Uterus (tissue), 4 donors: ENCODE measurements around the gene PIP5K1C. TPM values are rescaled to one million over a fixed set of nuclear protein-coding genes. Genes with fewer than 3 reads are reported as not detected.
"Not testable (repeated sequence)": the region's sequence is repeated elsewhere in the genome, so short reads cannot be mapped to it uniquely, and the experiment has no call there.

Source experiments
- DNase-seq, 2 donors: peaks; one replicate each; pipeline ENCODE4 v3.0.0-alpha.2; 2019 to 2020
- H3K27ac ChIP-seq, 2 donors: fragments of 200-600 bp; sonication (generic); 1 replicate in 1 of 2; 2 replicates in 1 of 2; pipeline ENCODE4 v1.5.1; 2016 to 2018
- H3K27me3 ChIP-seq, 2 donors: fragments of 200-600 bp; sonication (generic); one replicate each; pipeline ENCODE4 v1.5.1; 2018 to 2019; ENCODE audit warnings: control low read depth in 1 of 2
- H3K36me3 ChIP-seq, 2 donors: fragments of 200-600 bp; sonication (generic); one replicate each; pipeline ENCODE4 v1.5.1; 2019; ENCODE audit warnings: control low read depth in 1 of 2
- H3K4me1 ChIP-seq, 2 donors: fragments of 200-600 bp; sonication (generic); one replicate each; pipeline ENCODE4 v1.5.1; 2018 to 2019; ENCODE audit warnings: control low read depth in 1 of 2
- H3K4me3 ChIP-seq, 2 donors: fragments of 200-600 bp; sonication (generic); 1 replicate in 1 of 2; 2 replicates in 1 of 2; pipeline ENCODE4 v1.5.1; 2018 to 2019; ENCODE audit warnings: mild to moderate bottlenecking in 1 of 2
- H3K9me3 ChIP-seq, 2 donors: fragments of 200-600 bp; sonication (generic); one replicate each; pipeline ENCODE4 v1.5.1; 2019; ENCODE audit warnings: control low read depth in 1 of 2
- POLR2A ChIP-seq, 2 donors: fragments of 450-650 bp; IDR thresholded peaks; one replicate each; pipeline ENCODE4 v1.6.1; 2016; ENCODE audit warnings: antibody characterized with exemption in 2 of 2, mild to moderate bottlenecking in 1 of 2, moderate library complexity in 1 of 2
- intact Hi-C: fragments of 100-400 bp; cut with DNase I; formaldehyde crosslinking; loops from one replicate; pipeline ENCODE4 v1.15.1; 2023; ENCODE audit warnings: low total_unique reads
- total RNA-seq, 4 donors: library from RNA; depleted of rRNA in 3 of 4; stranded (reverse); fragments of >200 nt in 3 of 4; gene quantifications; one replicate each; pipeline versions ENCODE4 v1.1.0 to v1.2.4, GENCODE V29; 2014 to 2023
- TF ChIP-seq, protein P1 (sequence below), 4 experiments: fragments of 200-600 bp in 2 of 4; fragments of 450-650 bp in 2 of 4; sonication (generic) in 2 of 4; IDR thresholded peaks; one replicate each; pipeline ENCODE4 v1.5.1; 2016 to 2019; ENCODE audit warnings: antibody characterized with exemption in 4 of 4, mild to moderate bottlenecking in 2 of 4, moderate library complexity in 1 of 4
- donor health status: DM: yes; HTN: yes; CAD: no.

Gene PIP5K1C
- total RNA-seq, 4 donors from 2014 or later = 6.2 to 77.5 (median 33.2) TPM

DNA sequence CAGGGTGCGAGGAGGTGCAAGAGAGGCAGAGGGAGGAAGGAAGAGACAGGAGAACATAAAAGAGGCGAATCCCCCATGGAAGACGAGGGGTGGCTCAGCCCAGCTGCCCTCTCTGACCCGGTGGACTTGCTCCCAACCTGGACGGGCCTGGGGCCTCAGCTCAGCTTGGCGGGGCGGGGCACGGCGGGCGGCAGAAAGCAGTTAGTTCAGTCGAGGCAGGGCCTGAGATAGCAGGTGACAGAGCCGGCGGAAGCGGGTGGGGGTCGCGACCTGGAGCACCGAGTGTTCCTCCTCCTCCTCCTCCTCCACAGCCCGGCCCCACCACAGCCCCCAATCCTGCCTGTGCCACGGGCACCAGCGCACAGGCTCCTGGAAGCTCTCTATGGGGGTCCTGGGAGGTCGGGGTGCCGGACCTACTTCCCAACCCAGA, 66.7 kb downstream of the PIP5K1C start:
- intact Hi-C loops = no loop called here
- DNase-seq = no peak
- H3K4me1 ChIP-seq = no peaks in the 10 kb centered on the region
- no peaks in the 10 kb centered on the region for H3K27me3 ChIP-seq
- no peak overlapping the region for H3K27ac ChIP-seq
- H3K36me3 ChIP-seq = no peaks in the 10 kb centered on the region
- no peaks in the 10 kb centered on the region for H3K9me3 ChIP-seq
- no peak overlapping the region for H3K4me3 ChIP-seq
- no peak for TF ChIP-seq POLR2A (IDR thresholded peaks at IDR 0.05)
- TF ChIP-seq, protein P1, sequence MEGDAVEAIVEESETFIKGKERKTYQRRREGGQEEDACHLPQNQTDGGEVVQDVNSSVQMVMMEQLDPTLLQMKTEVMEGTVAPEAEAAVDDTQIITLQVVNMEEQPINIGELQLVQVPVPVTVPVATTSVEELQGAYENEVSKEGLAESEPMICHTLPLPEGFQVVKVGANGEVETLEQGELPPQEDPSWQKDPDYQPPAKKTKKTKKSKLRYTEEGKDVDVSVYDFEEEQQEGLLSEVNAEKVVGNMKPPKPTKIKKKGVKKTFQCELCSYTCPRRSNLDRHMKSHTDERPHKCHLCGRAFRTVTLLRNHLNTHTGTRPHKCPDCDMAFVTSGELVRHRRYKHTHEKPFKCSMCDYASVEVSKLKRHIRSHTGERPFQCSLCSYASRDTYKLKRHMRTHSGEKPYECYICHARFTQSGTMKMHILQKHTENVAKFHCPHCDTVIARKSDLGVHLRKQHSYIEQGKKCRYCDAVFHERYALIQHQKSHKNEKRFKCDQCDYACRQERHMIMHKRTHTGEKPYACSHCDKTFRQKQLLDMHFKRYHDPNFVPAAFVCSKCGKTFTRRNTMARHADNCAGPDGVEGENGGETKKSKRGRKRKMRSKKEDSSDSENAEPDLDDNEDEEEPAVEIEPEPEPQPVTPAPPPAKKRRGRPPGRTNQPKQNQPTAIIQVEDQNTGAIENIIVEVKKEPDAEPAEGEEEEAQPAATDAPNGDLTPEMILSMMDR (IDR thresholded peaks at IDR 0.05) = no peak

DNA sequence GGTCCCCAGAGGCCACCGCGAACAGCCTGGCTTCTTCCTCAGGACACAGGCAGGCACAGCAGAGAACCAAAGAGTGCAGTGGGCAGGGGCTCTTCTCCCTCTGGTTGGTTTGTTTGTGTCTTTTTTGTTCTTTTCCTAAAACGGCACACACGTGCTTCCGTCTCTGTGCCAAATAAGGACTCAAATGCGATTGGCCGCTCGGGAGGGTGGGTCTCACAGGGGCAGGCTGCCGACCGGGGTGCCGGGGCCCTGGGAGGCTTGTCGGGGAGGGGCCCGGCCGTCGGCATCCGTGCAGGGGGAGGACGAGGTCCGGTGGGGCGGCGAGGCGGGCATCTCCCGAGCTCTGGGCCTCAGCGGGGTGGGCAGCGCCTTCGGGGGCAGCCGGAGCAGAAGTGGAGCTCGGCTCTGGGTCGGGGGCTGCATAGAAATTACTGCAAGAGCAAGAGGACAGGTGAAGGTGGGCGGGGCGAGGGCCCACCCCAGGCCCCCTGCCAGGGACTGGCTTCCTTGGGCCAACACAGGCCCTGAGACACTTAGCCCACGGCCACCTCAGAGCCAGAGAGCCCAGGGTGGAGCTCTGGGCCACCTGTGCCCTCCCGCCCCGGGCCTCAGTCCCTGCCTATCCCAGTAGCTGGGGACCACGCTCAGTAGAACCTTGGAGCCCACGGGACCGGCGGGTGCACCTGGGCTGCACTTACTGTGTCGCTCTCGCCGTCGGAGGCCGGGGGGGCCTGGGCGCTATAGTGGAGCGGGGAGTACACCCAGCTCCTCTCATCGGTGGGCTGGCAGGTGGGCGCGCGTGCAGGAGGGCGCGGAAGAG, 67.3 kb downstream of the PIP5K1C start:
- intact Hi-C loops = no loop called here
- Histone ChIP-seq H3K27ac (no peak overlapping the region), H3K27me3 (no peaks in the 10 kb centered on the region), H3K4me3 (no peak overlapping the region), H3K4me1 (no peaks in the 10 kb centered on the region), H3K36me3 (no peaks in the 10 kb centered on the region), H3K9me3 (no peaks in the 10 kb centered on the region)
- DNase-seq = no peak
- TF ChIP-seq POLR2A (IDR thresholded peaks at IDR 0.05) = no peak
- TF ChIP-seq, protein P1 (IDR thresholded peaks at IDR 0.05) = no peak

DNA sequence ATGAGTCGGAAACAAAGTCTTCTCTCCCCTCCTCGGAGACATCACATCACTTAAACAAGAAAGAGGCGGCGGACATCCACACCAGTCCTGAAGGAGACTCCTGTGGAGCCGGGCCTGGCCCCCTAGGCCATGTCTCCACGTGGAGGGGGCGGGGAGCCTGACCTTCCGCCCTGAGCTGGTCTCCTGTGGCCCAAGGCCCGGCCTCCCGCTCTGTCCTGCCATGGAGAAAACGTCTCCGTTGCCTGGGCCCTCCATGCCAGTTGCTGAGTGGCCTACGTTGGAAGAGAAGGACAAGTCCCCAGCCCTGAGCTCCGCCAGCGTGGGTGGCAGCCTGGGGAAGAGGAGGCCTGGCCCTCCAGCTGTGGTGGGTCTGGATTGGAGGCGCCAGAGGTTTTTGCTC, 68.2 kb downstream of the PIP5K1C start:
- intact Hi-C loops = no loop called here
- TF ChIP-seq POLR2A (IDR thresholded peaks at IDR 0.05) = no peak
- TF ChIP-seq, protein P1 (IDR thresholded peaks at IDR 0.05) = no peak
- Histone ChIP-seq H3K9me3 (no peaks in the 10 kb centered on the region), H3K4me1 (no peaks in the 10 kb centered on the region), H3K27ac (no peak overlapping the region), H3K4me3 (no peak overlapping the region), H3K27me3 (no peaks in the 10 kb centered on the region), H3K36me3 (no peaks in the 10 kb centered on the region)
- no peak for DNase-seq

DNA sequence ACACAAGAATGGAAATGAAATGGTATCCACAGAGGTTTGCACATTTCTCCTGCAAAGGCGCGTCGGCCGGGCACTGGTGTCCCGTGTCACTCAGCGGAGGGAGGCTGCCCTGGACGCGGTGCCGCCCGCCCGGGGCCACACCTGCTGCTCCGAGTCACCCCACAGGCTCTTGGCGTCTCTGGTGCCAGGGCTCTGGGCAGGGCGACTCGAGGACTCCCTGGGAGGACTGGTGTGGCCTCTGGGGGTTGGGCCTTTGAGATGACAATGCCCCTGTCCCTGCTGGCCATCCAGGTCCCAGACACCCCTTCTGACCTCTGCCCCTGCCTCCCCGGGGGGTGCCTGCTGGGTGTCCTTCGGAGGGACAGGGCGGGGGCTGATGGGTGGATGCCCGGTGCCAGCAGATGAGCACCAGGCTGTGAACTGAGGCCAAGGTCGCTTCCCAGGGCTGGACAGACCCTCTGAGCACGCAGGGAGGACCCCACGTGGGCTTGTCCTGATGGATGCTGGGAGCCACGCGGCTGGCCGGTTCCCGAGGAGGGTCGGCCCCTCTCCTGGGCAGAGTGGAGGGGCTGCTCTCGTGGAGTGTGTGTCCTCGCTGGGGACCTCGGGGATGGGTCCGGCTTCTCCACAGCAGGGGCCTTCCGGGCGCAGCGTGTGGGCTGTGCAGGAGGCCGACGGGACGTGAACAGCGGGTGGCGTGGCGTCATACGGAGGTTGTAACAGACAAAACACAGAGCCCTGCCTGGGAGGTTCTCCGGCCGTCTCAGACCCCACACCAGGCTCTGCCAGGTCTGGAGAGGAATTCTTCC, 69.0 kb downstream of the PIP5K1C start:
- no peak overlapping the region for H3K27ac ChIP-seq

DNA sequence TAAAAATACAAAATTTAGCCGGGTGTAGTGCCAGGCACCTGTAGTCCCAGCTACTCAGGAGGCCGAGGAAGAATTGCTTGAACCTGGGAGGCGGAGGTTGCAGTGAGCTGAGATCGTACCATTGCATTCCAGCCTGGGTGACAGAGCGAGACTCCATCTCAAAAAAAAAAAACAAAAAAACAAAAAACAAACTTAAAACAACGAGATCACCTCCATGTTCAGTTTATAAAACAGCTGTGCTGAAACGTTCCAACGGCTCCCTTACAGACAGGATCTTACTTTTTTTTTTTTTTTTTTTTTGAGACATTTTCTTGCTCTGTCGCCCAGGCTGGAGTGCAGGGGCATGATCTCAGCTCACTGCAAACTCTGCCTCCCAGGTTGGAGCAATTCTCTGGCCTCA, 71.5 kb downstream of the PIP5K1C start:
- H3K4me3 ChIP-seq, H3K27ac ChIP-seq, DNase-seq, intact Hi-C loops, H3K36me3 ChIP-seq, H3K4me1 ChIP-seq, H3K27me3 ChIP-seq, H3K9me3 ChIP-seq: not testable (repeated sequence)

More for the DNA sequence above, 69.0 kb downstream of the PIP5K1C start:
- no peak for DNase-seq
- intact Hi-C loops = no loop called here
- Histone ChIP-seq H3K4me3 (no peak overlapping the region), H3K4me1 (no peaks in the 10 kb centered on the region), H3K36me3 (no peaks in the 10 kb centered on the region), H3K9me3 (no peaks in the 10 kb centered on the region), H3K27me3 (no peaks in the 10 kb centered on the region)
- TF ChIP-seq, protein P1 (IDR thresholded peaks at IDR 0.05) = no peak
- no peak for TF ChIP-seq POLR2A (IDR thresholded peaks at IDR 0.05)
